Left lung (tissue), 10 donors: ENCODE results near the gene KLHL3. TPM values are rescaled to one million over a fixed set of nuclear protein-coding genes. Genes with fewer than 3 reads are reported as not detected.

Source experiments
- ATAC-seq: fragments of 200-7000 bp; cut with Tn5 transposase; one replicate; pipeline ENCODE4 v1.9.1; 2020; ENCODE audit warnings: moderate library complexity
- DNase-seq, 4 donors: peaks; one replicate each; pipeline ENCODE4 v3.0.0-alpha.2; 2013 to 2020
- H3K27ac ChIP-seq, 2 donors: fragments of 200-600 bp; sonication (generic) in 1 of 2; one replicate each; pipeline versions ENCODE4 v1.5.0 to v1.8.0; 2020 to 2021
- H3K27me3 ChIP-seq, 2 donors: fragments of 200-600 bp; sonication (generic) in 1 of 2; one replicate each; pipeline versions ENCODE4 v1.5.0 to v1.8.0; 2020 to 2021
- H3K36me3 ChIP-seq, 2 donors: fragments of 200-600 bp; sonication (generic) in 1 of 2; one replicate each; pipeline versions ENCODE4 v1.5.0 to v1.8.0; 2020 to 2021
- H3K4me1 ChIP-seq, 2 donors: fragments of 200-600 bp; one replicate each; pipeline ENCODE4 v1.8.0; 2021
- H3K4me3 ChIP-seq, 2 donors: fragments of 200-600 bp; sonication (generic) in 1 of 2; one replicate each; pipeline versions ENCODE4 v1.5.0 to v1.8.0; 2020 to 2021; ENCODE audit warnings: mild to moderate bottlenecking in 1 of 2
- H3K9me3 ChIP-seq, 2 donors: fragments of 200-600 bp; sonication (generic) in 1 of 2; one replicate each; pipeline versions ENCODE4 v1.5.0 to v1.8.0; 2020 to 2021
- CTCF ChIP-seq, 2 donors: fragments of 200-600 bp; sonication (generic) in 1 of 2; IDR thresholded peaks; one replicate each; pipeline versions ENCODE4 v1.5.0 to v1.8.0; 2021; ENCODE audit warnings: antibody characterized with exemption in 2 of 2
- intact Hi-C, 2 donors: fragments of 100-400 bp; cut with DNase I; formaldehyde crosslinking; loops; one replicate each; pipeline versions ENCODE4 v1.11.2 to v1.14.2; 2022
- polyA plus RNA-seq, 6 donors: library from polyadenylated mRNA; unstranded; fragments of 120-200 nt; gene quantifications; one replicate each; pipeline ENCODE4 v1.2.1, GENCODE V29; 2013; ENCODE audit not compliant: insufficient read length in 6 of 6
- total RNA-seq, 2 donors: library from RNA; stranded (reverse); fragmentation: NEBNext Ultra II Directional; extraction: Animal tissue kit (Norgen Biotek cat#: 25700); gene quantifications; one replicate each; pipeline ENCODE4 v1.2.1, GENCODE V29; 2021
- donor health status: DM: no; HTN: yes; CAD: no.
- donor health status: DM: no; HTN: no; CAD: no.

The KLHL3 gene
- total and polyA plus RNA-seq, 8 donors, result 5.4 to 35.7 (median 29.7) TPM

- intact Hi-C loops, result no loop called here
- H3K4me3 ChIP-seq, result no peak overlapping the region
- H3K27ac ChIP-seq, result no peak overlapping the region
Measured at GRCh38 chr5:137757634-137758033, 21.7 kb upstream of the KLHL3 start.

DNA sequence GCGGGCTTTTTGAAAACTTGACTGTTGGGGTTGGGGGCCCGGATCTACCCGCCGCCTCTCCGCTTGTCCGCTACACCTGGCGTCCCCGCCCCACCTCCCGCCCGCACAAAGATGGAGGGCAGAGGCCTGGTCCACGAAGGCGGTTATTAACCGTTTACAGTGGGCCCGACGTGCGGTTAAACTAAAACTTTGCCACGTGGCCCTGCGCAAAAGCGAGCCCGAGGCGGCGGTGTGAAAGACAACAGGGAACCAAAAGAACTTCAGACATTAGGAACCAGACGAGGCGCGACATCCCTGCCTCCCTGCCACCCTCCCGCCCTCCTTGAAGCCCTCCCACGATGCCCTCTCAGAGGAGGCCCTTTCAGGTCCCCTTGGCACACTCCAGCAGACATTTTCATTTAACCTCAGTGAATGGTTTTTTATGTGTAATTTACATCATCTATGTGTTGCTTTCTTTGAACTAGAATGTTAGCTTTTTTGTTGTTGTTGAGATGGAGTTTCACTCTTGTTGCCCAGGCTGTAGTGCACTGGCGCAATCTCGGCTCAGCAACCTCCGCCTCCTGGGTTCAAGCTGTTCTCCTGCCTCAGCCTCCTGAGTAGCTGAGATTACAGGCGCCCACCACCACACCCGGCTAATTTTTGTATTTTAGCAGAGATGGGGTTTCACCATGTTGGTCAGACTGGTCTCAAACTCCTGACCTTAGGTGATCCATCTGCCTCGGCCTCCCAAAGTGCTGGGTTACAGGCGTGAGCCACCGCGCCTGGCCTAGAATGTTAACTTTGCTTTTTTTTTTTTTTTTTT lies 19.3 kb upstream of the KLHL3 start:
- H3K9me3 ChIP-seq, result no peaks in the 10 kb centered on the region
- ATAC-seq (peak; percentile 38), DNase-seq (peak in 1 of 4 donors; percentile 33)
- H3K27me3 ChIP-seq, result no peaks in the 10 kb centered on the region
- H3K36me3 ChIP-seq, result no peaks in the 10 kb centered on the region
- intact Hi-C loops, result no loop called here
- peaks cover 4 to 31% of the 10 kb centered on the region in 2 donors for H3K4me1 ChIP-seq
- peak overlapping the region; percentile 99 for H3K27ac ChIP-seq
- H3K4me3 ChIP-seq, result peak overlapping the region; percentile 74
- TF ChIP-seq CTCF (IDR thresholded peaks at IDR 0.05), result no peak

More at GRCh38 chr5:137757634-137758033, 21.7 kb upstream of the KLHL3 start:
- no peaks in the 10 kb centered on the region for H3K27me3 ChIP-seq
- no peak for ATAC-seq
- H3K9me3 ChIP-seq, result no peaks in the 10 kb centered on the region
- TF ChIP-seq CTCF (IDR thresholded peaks at IDR 0.05), result no peak
- H3K36me3 ChIP-seq, result no peaks in the 10 kb centered on the region
- peaks cover 0 to 6% of the 10 kb centered on the region in 2 donors for H3K4me1 ChIP-seq
- DNase-seq, result no peak

DNA sequence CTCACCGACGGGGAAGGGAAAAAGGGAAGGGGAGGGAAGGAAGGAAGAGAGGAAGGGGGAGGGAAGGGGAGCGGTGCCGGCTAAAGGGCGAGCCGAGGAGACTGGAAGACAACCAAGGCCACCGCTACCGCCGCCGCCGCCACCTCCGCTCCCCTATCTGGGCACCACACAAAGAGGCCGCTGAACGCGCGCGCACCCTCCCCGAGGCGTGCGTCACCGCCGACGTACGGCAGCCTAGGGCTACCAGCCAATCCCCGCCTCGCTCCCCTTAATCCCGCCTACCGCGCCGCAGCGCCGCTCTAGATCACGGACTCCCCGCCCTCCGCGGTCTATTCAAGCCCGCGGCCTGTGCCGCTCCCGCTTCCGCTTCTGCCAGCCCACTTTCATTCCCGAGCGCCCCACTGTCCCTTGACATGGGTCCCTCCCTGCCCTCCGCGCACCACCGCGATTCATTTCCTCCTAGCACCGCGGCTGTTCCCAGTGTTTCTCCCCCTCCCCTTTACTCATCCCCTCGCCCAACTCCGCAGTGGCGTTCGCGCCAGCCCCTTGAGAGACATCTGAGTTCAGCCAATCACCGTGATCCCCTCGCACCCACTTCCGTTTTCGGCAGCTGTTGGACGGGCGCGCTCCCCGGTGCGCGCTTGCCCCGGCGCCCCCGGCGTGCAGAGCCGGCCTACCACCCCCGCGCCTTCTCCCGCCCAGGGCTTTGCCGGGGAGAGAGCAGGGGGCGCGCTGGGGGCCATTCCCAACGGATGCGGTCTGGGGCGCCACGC lies 18.5 kb upstream of the KLHL3 start, which contains the start of gene HNRNPA0:
TSS of gene HNRNPA0 (minus strand) at position 176 of the 773 bp plus-strand sequence. CDS start 297 bp downstream, outside the sequence.
- peak in 1 of 2 donors; percentile 19 for TF ChIP-seq CTCF (IDR thresholded peaks at IDR 0.05)
- no peaks in the 10 kb centered on the region for H3K27me3 ChIP-seq
- peak within 1 kb of the TSS; percentile 99 for H3K27ac ChIP-seq
- H3K4me3 ChIP-seq, result peak within 1 kb of the TSS; percentile 74
- intact Hi-C loops, result no loop called here
- no peaks in the 10 kb centered on the region for H3K9me3 ChIP-seq
- DNase-seq (peak; percentile 97 to 100 (median 98)), ATAC-seq (peak; percentile 93)
- peaks cover 4 to 36% of the 10 kb centered on the region in 2 donors for H3K4me1 ChIP-seq
- no peaks in the 10 kb centered on the region for H3K36me3 ChIP-seq

DNA sequence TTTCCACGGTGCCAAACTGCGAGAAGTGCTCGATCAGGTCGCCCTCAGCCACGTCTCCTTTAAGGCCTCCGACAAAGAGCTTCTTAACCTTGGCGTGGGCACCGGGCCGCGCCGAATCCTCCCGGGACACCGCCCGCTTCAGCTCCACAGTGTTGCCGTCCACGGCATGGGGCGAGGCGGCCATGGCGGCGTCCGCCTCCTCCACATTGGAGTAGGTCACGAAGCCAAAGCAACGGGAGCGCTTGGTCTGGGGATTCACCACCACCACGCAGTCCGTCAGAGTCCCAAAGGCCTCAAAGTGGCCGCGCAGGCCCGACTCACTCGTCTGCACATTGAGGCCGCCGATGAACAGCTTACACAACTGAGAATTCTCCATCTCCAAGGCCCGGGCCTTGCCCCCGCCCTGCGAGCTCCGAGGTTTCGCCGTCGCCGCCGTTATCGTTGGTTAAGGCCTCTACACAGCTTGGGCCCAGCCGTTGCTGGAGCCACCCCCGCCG lies 17.9 kb upstream of the KLHL3 start:
- Histone ChIP-seq H3K4me3 (peak overlapping the region; percentile 74), H3K4me1 (peaks cover 4 to 39% of the 10 kb centered on the region in 2 donors), H3K9me3 (no peaks in the 10 kb centered on the region), H3K27me3 (no peaks in the 10 kb centered on the region), H3K36me3 (no peaks in the 10 kb centered on the region), H3K27ac (peak overlapping the region; percentile 99)
- intact Hi-C loops, result no loop called here
- no peak for TF ChIP-seq CTCF (IDR thresholded peaks at IDR 0.05)
- DNase-seq (peak in 1 of 4 donors; percentile 87), ATAC-seq (peak; percentile 9)
